Effector memory CD8-positive, alpha-beta T cell (primary cell): ENCODE results near the gene BROX.
"Not testable (repeated sequence)": the region's sequence is repeated elsewhere in the genome, so short reads cannot be mapped to it uniquely, and the experiment has no call there.

ENCODE experiments used
- ATAC-seq: fragments of 150-1000 bp; cut with Tn5 transposase; replicated peaks from 2 replicates; pipeline ENCODE4 v1.10.0; 2021; ENCODE audit warnings: mild to moderate bottlenecking, moderate library complexity
- DNase-seq, 3 experiments: peaks; one replicate each; pipeline ENCODE4 v3.0.0; 2021
- H3K27ac Mint-ChIP-seq, 2 donors: one replicate each; pipeline ENCODE4 v1.8.0; 2022; ENCODE audit warnings: mild to moderate bottlenecking in 2 of 2, mixed read lengths in 2 of 2, moderate library complexity in 2 of 2
- H3K27me3 Mint-ChIP-seq, 2 donors: one replicate each; pipeline ENCODE4 v1.8.0; 2022; ENCODE audit warnings: mixed read lengths in 2 of 2
- H3K36me3 Mint-ChIP-seq: one replicate; pipeline ENCODE4 v1.8.0; 2022; ENCODE audit warnings: mild to moderate bottlenecking, moderate library complexity, mixed read lengths; ENCODE audit not compliant: insufficient read depth
- H3K4me1 Mint-ChIP-seq, 2 donors: one replicate each; pipeline ENCODE4 v1.8.0; 2022; ENCODE audit warnings: low read depth in 2 of 2, mixed read lengths in 2 of 2
- H3K4me3 Mint-ChIP-seq, 2 donors: one replicate each; pipeline ENCODE4 v1.8.0; 2022; ENCODE audit warnings: mild to moderate bottlenecking in 2 of 2, mixed read lengths in 2 of 2, moderate library complexity in 2 of 2
- H3K9me3 Mint-ChIP-seq, 2 donors: one replicate each; pipeline ENCODE4 v1.8.0; 2022; ENCODE audit warnings: mixed read lengths in 2 of 2
- total RNA-seq, 9 experiments: gene quantifications; one replicate each; lab custom pipeline; 2026; lab: John Stamatoyannopoulos, UW

BROX gene, protein sequence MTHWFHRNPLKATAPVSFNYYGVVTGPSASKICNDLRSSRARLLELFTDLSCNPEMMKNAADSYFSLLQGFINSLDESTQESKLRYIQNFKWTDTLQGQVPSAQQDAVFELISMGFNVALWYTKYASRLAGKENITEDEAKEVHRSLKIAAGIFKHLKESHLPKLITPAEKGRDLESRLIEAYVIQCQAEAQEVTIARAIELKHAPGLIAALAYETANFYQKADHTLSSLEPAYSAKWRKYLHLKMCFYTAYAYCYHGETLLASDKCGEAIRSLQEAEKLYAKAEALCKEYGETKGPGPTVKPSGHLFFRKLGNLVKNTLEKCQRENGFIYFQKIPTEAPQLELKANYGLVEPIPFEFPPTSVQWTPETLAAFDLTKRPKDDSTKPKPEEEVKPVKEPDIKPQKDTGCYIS
- 59.6 to 143 (median 72.0) reads per million in 9 experiments for total RNA-seq

DNA sequence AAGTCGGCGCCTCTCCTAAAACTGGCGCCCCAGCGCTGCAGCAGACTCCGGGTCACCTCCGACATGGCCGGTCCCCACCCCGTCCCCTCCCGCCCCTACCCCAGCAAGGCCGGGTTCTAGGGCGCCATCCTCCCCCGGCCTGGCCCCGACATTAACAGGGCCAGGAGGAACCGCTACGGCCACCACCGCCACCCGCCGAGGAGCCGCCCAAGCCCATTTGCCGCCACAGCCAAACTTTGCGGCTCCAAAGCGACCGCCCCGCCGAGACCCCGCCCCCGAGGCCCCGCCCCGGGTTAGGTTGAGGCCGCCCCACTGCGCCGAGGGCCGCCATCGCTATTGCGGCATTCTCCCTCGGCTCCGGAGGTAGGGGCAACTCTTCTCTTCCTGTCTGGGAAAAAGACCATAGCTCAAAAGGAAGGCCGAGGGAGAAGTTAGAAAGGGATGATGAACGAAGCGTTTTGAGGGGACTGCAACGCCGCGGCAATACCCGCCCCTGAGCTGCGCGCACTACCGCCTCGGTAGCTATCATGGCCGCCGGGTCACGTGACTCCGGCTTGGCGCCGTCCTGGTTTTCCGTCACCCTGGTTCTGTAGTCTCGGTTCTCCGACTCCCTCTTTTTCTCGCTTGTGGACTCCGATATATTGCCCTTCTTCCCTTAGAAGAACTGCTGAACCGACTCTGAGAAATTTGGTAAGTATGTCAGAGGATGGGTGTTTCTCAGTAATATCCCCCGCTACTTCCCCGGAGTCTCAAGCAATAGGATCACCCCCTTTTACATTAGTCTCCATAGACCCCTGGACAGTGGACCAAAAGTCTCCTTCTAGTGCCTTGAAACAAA, at the start of gene BROX, which contains the start of gene AIDA:
Gene BROX (plus strand): TSS at position 312 of the 838 bp plus-strand sequence. CDS start 3,136 bp downstream, outside the sequence.
Gene AIDA (minus strand): TSS at position 239 of the 838 bp plus-strand sequence. CDS start 174 bp downstream, at position 65.
- no peaks in the 10 kb centered on the region for H3K9me3 Mint-ChIP-seq
- peaks cover 31 to 33% of the 10 kb centered on the region in 2 donors for H3K4me1 Mint-ChIP-seq
- H3K36me3 Mint-ChIP-seq, result peaks cover 64% of the 10 kb centered on the region
- peak within 1 kb of the TSS; percentile 94 to 98 for H3K4me3 Mint-ChIP-seq
- ATAC-seq (peak; percentile 74), DNase-seq (peak; percentile 97 to 98 (median 97))
- peak within 1 kb of the TSS; percentile 97 to 99 for H3K27ac Mint-ChIP-seq
- H3K27me3 Mint-ChIP-seq, result no peaks in the 10 kb centered on the region

DNA sequence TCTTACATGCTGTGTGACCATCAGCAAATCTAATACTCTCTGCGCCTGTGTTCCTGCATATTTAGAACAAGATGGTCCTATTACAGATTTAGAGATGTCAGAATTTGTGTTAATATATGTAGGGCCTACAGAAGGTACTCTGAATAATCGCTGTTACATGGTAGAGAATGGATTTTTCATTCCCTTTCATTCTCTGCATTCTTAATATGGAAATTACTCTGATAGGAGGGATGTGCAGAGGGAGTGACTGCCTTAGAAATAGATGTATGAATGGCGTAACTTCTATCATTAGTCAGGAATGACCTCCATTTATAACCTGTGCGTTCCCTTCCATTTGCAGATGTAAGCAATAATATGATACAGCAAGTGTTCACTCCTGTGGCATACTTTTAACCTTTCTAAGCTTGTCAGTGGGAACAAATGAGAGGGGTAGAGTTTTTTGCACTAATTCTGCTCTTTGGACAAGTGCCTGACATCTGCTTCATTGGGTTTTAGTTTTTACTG, 48.9 kb upstream of the BROX start:
- no peaks in the 10 kb centered on the region for H3K27me3 Mint-ChIP-seq
- peaks cover 78% of the 10 kb centered on the region for H3K36me3 Mint-ChIP-seq

DNA sequence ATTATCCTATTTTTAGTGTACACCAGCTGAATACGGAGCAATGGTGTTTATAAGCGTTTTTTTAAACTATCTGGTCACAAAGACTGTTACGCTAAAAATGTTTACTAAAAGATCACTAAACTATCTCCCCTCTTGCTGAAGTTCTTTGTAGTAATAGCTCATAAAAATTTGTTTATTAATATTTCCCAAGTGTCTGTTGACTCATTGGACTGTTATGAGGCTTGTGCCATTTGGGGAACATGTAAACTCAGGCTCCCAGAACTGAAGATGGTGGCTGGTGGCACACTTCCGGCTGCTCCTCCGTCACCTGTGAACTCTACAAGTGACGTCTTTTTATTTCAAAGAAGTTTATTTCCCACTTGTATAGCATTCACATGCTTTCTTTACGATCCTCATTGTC, 46.4 kb upstream of the BROX start:
- peaks cover 66% of the 10 kb centered on the region for H3K36me3 Mint-ChIP-seq
- DNase-seq, result no peak
- no peak for ATAC-seq
- H3K27ac Mint-ChIP-seq, result peak overlapping the region; percentile 32 to 38
- peaks cover 2 to 9% of the 10 kb centered on the region in 2 donors for H3K4me1 Mint-ChIP-seq
- no peaks in the 10 kb centered on the region for H3K27me3 Mint-ChIP-seq
- H3K9me3 Mint-ChIP-seq, result no peaks in the 10 kb centered on the region
- H3K4me3 Mint-ChIP-seq, result no peak overlapping the region

More for the DNA sequence above, 48.9 kb upstream of the BROX start:
- no peak for DNase-seq
- no peak for ATAC-seq
- peaks cover 2% of the 10 kb centered on the region in 2 donors for H3K4me1 Mint-ChIP-seq
- H3K27ac Mint-ChIP-seq, result no peak overlapping the region
- H3K9me3 Mint-ChIP-seq, result no peaks in the 10 kb centered on the region
- no peak overlapping the region for H3K4me3 Mint-ChIP-seq

DNA sequence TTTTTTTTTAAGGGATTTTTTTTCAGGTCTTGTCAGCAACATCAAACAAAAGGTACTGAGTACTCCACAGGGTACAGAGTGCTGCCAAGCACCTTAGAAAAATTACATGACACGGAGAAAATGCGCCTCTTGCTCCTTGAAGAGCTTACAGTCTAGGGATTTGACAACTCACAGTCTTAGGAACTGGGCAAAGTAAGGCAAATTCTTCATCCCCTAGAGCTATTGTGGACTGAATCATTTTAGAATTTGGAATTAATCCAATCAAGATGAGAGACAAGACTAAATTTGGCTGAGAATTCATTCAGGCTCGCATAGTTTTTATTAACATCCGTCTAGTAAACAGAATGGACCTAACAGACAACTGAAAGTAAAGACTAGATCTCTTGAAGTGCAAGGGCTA, 44.2 kb upstream of the BROX start:
- peaks cover 66% of the 10 kb centered on the region for H3K36me3 Mint-ChIP-seq
- H3K9me3 Mint-ChIP-seq, H3K27ac Mint-ChIP-seq, H3K4me3 Mint-ChIP-seq, ATAC-seq, H3K27me3 Mint-ChIP-seq, DNase-seq: not testable (repeated sequence)
- peaks cover 2 to 15% of the 10 kb centered on the region in 2 donors for H3K4me1 Mint-ChIP-seq

DNA sequence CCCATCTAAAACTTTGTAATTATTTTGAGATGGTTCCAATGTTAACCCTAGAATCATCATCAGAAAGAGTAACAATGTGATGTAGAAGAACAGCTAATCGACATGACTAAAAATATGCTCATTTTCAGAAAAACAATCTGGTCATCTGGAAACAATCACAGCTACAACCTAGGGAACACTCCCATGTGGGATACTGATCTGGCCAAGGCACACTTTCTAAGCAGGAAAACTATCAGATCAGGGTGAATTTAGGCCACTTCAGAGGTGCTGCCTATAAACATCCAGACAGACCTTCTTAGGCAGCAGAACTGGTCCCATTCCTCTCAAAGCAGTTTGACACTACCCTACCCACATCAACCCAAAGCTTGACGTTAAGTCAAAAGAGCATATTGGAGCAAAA, 43.3 kb upstream of the BROX start:
- Mint-ChIP-seq H3K4me1 (peaks cover 2 to 15% of the 10 kb centered on the region in 2 donors), H3K36me3 (peaks cover 74% of the 10 kb centered on the region)
- H3K27me3 Mint-ChIP-seq, H3K9me3 Mint-ChIP-seq, DNase-seq, H3K4me3 Mint-ChIP-seq, H3K27ac Mint-ChIP-seq, ATAC-seq: not testable (repeated sequence)

DNA sequence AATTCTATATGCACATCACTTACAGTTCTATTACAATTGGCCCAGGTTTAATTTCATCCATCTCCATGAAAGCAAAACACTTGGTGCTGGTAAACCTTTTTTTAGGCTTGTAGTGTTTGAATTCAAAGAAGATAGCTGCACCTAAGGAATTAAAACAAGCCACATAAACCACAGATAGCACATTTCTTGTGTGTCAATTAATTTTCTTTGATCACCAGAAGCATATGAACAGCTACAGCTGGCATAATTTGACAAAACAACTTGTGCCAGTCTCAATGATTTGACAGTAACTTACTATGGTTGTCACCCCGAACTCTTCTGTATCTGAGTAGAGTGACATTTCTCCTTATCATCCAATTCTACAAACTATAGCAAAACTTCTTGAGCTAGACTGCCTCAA, 42.3 kb upstream of the BROX start:
- no peak overlapping the region for H3K4me3 Mint-ChIP-seq
- no peak for DNase-seq
- H3K9me3 Mint-ChIP-seq, result no peaks in the 10 kb centered on the region
- peak overlapping the region in 1 of 2 donors; percentile 72 for H3K27ac Mint-ChIP-seq
- H3K36me3 Mint-ChIP-seq, result peaks cover 74% of the 10 kb centered on the region
- no peaks in the 10 kb centered on the region for H3K27me3 Mint-ChIP-seq
- peaks cover 2 to 15% of the 10 kb centered on the region in 2 donors for H3K4me1 Mint-ChIP-seq
- ATAC-seq, result no peak

DNA sequence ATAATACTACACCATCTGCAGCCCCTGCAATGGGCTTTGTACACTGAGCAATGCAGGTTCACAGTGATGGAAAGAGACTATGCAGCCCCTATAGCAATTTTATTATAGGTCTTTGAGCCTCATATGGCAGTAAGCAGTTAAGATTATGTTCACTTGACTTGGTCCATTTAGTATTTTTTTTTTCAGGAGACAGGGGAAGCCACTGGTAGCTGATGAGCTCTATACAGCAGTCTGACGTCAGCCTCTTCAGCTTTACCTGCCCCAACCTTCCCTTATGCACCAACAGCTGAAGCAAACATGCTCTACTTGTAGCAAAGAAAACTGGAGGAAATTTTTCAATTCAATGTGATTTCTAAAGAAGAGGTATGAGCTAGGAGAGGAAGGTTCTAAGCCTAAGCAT, 32.3 kb upstream of the BROX start:
- peaks cover 29% of the 10 kb centered on the region for H3K36me3 Mint-ChIP-seq
- no peaks in the 10 kb centered on the region for H3K9me3 Mint-ChIP-seq
- ATAC-seq, result no peak

DNA sequence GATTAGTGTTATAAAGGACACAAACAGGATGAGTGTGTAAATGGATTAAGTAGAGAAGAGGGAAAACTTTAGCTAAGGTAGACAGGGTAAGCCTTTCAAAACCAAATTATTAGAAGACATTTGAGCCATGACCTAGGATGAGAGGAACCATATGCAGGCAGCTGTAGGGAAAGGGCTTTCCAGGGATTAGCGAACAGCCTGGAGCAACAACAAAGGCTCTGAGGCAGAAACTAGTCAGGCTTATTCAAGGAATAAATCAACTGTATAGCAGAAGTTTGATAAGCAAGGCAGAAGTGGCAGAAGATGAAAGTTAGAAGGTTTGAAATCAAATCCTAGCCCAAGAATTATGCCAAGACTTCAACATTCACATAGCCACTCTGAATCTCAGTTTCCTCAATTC, 21.3 kb upstream of the BROX start:
- Mint-ChIP-seq H3K36me3 (peaks cover 22% of the 10 kb centered on the region), H3K9me3 (no peaks in the 10 kb centered on the region), H3K27ac (peak overlapping the region; percentile 5 to 18), H3K4me3 (no peak overlapping the region), H3K4me1 (peaks cover 9 to 32% of the 10 kb centered on the region in 2 donors), H3K27me3 (no peaks in the 10 kb centered on the region)
- DNase-seq (no peak), ATAC-seq (no peak)

More for the DNA sequence above, 32.3 kb upstream of the BROX start:
- no peak overlapping the region for H3K27ac Mint-ChIP-seq
- no peaks in the 10 kb centered on the region for H3K27me3 Mint-ChIP-seq
- no peak overlapping the region for H3K4me3 Mint-ChIP-seq
- H3K4me1 Mint-ChIP-seq, result peaks cover 0 to 4% of the 10 kb centered on the region in 2 donors
- DNase-seq, result no peak

DNA sequence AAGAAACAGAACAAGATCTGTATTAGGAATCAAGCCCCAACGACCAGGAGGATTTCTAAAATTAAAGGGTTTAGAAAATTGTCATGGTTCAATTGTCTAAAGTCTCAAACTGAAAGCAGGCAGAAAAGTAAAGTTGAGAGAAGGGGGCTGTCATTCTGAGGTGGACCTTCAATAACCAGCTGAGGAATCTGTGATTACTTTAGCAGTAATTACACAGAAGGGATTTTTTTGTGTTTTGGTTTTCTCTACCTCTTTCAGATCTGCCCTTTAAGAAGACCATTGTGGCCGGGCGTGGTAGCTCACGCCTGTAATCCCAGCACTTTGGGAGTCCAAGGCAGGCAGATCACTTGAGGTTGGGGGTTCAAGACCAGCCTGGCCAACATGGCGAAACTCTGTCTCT, 17.4 kb upstream of the BROX start:
- Mint-ChIP-seq H3K4me1 (peaks cover 11 to 33% of the 10 kb centered on the region in 2 donors), H3K36me3 (peaks cover 33% of the 10 kb centered on the region), H3K9me3 (no peaks in the 10 kb centered on the region), H3K4me3 (no peak overlapping the region), H3K27ac (peak overlapping the region in 1 of 2 donors; percentile 23), H3K27me3 (no peaks in the 10 kb centered on the region)
- DNase-seq, result no peak
- no peak for ATAC-seq

DNA sequence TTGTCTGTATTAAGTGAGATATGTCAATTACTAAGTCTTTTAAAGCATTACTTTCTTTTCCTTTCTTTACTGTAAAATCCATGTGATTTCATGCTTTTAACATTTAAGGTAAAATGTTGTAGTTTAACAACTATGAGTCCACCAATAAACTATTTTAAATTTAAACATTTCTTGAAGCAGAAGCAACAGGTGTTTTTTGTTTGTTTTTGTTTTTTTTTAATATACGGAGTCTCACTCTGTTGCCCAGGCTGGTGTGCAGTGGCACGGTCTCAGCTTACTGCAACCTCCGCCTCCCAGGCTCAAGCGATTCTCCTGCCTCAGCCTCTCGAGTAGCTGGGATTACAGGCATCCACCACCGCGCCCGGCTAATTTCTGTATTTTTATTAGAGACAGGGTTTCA, 15.6 kb upstream of the BROX start:
- no peaks in the 10 kb centered on the region for H3K27me3 Mint-ChIP-seq
- H3K4me1 Mint-ChIP-seq, result peaks cover 11 to 28% of the 10 kb centered on the region in 2 donors
- ATAC-seq (no peak), DNase-seq (no peak)
- H3K36me3 Mint-ChIP-seq, result peaks cover 46% of the 10 kb centered on the region
- H3K4me3 Mint-ChIP-seq, result no peak overlapping the region
- no peak overlapping the region for H3K27ac Mint-ChIP-seq
- no peaks in the 10 kb centered on the region for H3K9me3 Mint-ChIP-seq

DNA sequence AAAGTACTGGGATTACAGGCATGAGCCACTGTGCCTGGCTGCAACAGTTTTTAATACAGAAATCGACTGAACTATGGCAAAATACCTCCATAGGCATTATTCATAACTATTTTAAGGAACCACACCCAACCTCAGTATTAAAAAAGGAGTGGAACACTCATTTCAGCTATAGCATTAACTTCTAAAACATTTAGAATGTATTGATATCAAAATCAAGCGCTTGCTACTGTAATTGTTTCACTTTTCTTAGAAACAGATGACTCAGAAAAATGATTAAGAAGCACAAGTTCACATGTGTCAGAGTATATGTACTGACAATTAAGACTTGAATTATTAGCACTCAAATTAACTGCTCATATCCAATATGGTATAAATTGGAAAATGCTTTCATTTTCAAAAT, 15.2 kb upstream of the BROX start:
- ATAC-seq (no peak), DNase-seq (no peak)
- Mint-ChIP-seq H3K9me3 (no peaks in the 10 kb centered on the region), H3K27me3 (no peaks in the 10 kb centered on the region), H3K4me1 (peaks cover 11 to 28% of the 10 kb centered on the region in 2 donors), H3K27ac (no peak overlapping the region), H3K4me3 (no peak overlapping the region), H3K36me3 (peaks cover 46% of the 10 kb centered on the region)

DNA sequence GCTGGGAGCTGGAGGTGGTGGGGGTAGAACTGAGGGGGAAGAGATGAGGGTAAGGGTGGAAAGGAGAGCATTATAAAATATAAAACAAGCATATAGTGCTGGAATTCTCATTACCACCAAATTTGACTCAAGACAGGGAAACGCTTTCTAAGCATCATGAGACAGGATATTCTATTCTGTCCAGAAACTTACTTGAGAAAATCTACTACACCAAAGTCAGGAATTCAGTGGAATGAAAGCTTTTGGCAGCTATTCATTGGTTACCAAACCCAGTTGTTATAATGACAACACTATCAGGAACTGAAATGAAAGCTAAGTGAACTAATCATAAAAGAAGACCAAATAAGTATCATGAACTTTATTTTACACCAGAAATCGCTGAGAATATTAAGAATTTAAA, 14.5 kb upstream of the BROX start:
- no peak for DNase-seq
- H3K36me3 Mint-ChIP-seq, result peaks cover 52% of the 10 kb centered on the region
- H3K27ac Mint-ChIP-seq, result peak overlapping the region in 1 of 2 donors; percentile 26

DNA sequence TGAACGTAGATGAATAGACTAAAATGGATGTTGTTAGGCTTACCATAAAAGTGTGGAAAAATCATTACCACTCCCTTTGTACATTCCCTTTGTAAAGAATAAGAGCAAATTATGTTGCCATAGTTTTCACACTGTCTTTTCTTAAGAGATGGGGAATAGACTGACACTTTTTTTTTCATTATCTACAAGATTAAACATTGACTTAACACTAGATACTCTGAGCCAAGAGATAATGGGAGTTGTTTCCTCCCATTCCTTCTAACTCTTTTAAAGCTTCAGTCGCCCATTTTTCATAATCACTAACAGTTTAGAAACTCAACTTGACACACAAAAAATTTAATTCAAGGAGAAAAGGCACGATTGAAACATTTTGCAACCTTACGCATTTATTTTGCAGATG, 10.2 kb upstream of the BROX start:
- Mint-ChIP-seq H3K9me3 (no peaks in the 10 kb centered on the region), H3K4me3 (no peak overlapping the region), H3K27ac (no peak overlapping the region), H3K27me3 (no peaks in the 10 kb centered on the region), H3K4me1 (peaks cover 9 to 39% of the 10 kb centered on the region in 2 donors), H3K36me3 (peaks cover 43% of the 10 kb centered on the region)
- ATAC-seq (no peak), DNase-seq (no peak)

More for the DNA sequence above, 14.5 kb upstream of the BROX start:
- Mint-ChIP-seq H3K4me3 (no peak overlapping the region), H3K27me3 (no peaks in the 10 kb centered on the region), H3K9me3 (no peaks in the 10 kb centered on the region), H3K4me1 (peaks cover 11 to 28% of the 10 kb centered on the region in 2 donors)
- ATAC-seq, result no peak
